Tibial nerve (tissue), 4 donors: ENCODE measurements around the gene SHISAL2A.

Source experiments
- EP300 ChIP-seq, 2 donors: sonication (generic); formaldehyde crosslinking; IDR thresholded peaks; one replicate each; pipeline ENCODE4 v1.6.1; 2017; ENCODE audit warnings: antibody characterized with exemption in 2 of 2, mild to moderate bottlenecking in 1 of 2
- POLR2A ChIP-seq, 2 donors: fragments of 450-650 bp; IDR thresholded peaks; one replicate each; pipeline ENCODE4 v1.6.1; 2017; ENCODE audit warnings: antibody characterized with exemption in 2 of 2, mild to moderate bottlenecking in 2 of 2, moderate library complexity in 2 of 2
- TF ChIP-seq, protein P1 (sequence below), 5 experiments: fragments of 200-600 bp in 3 of 5; fragments of 450-650 bp in 2 of 5; sonication (generic) in 3 of 5; IDR thresholded peaks; one replicate each; pipeline ENCODE4 v1.5.1; 2016 to 2019; ENCODE audit warnings: antibody characterized with exemption in 5 of 5, mild to moderate bottlenecking in 3 of 5, moderate library complexity in 2 of 5

DNA sequence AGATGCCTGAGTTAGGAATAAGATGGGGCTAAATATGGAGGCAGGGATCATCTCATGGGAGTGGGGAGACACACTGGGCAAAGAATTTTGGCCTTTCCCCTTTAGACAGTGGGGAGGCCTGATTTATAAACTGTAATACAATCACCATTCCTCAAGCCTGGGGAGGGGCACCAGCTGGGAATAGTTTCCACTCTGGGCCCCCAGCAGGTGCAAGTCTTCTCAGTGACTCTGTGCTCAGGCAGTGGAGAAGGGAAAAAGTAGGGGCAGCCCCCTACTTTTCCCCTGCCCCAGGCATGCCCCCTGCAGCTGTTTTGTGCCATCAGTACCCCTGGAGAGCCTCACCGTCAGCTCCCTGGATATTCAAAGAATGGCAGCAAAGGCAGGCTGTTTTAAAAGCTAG is 46.1 kb downstream of the SHISAL2A start:
- TF ChIP-seq, protein P1, sequence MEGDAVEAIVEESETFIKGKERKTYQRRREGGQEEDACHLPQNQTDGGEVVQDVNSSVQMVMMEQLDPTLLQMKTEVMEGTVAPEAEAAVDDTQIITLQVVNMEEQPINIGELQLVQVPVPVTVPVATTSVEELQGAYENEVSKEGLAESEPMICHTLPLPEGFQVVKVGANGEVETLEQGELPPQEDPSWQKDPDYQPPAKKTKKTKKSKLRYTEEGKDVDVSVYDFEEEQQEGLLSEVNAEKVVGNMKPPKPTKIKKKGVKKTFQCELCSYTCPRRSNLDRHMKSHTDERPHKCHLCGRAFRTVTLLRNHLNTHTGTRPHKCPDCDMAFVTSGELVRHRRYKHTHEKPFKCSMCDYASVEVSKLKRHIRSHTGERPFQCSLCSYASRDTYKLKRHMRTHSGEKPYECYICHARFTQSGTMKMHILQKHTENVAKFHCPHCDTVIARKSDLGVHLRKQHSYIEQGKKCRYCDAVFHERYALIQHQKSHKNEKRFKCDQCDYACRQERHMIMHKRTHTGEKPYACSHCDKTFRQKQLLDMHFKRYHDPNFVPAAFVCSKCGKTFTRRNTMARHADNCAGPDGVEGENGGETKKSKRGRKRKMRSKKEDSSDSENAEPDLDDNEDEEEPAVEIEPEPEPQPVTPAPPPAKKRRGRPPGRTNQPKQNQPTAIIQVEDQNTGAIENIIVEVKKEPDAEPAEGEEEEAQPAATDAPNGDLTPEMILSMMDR (IDR thresholded peaks at IDR 0.05): no peak
- TF ChIP-seq POLR2A (IDR thresholded peaks at IDR 0.05): no peak
- no peak for TF ChIP-seq EP300 (IDR thresholded peaks at IDR 0.05)
